ENCODE measurements around the gene GTPBP4. TPM values are rescaled to one million over a fixed set of nuclear protein-coding genes. Genes with fewer than 3 reads are reported as not detected.

The GTPBP4 gene
- total and polyA plus RNA-seq, 2 of the 8 experiments (the other 6 are each of a cell fraction or from before 2014, with no cell fraction given), result 16.9 to 98.1 TPM

DNA sequence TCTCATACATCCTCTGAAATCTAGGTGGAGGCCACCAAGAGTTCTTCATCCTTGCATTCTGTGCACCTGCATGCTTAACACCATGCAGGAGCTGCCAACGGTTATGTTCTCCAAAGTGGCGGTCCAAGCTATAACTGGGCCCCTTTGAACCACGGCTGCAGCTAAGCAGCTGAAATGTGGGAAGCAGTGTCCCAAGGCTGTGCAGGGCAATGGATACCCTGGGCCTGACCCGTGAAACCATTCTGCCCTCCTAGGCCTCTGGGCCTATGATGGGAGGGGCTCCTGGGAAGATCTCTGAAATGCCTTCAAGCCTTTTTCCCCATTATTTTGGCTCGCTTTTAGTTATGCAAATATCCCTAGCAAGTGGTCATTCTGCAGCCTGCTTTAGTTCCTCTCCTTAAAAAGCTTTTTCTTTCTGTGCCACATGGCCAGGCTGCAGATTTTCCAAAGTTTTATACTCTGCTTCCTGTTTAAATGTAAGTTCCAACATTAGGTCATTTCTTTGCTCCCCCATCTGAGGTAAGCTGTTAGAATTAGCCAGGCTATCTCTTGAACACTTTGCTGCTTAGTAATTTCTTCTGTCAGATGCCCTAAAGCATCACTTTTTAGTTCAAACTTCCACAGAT lies 7.7 kb upstream of the GTPBP4 start:
- Histone ChIP-seq H3K27ac (ENCODE audit: low read depth, low read length) (no peak overlapping the region), H2BK12ac (ENCODE audit: low read depth, low read length) (no peak overlapping the region), H3K4ac (replicated peaks; ENCODE audit: insufficient read length, low read depth, low read length) (no peak overlapping the region), H3K36me3 (ENCODE audit: control insufficient read depth in 2 of 4, insufficient read depth in 4 of 4, low read length in 3 of 4) (peaks cover 0 to 4% (median 0%) of the 10 kb centered on the region in 4 experiments; a peak in 1 of 8 replicates), H2BK5ac (ENCODE audit: low read depth, low read length) (no peak overlapping the region), H3K14ac (ENCODE audit: insufficient read length) (no peak overlapping the region), H3K4me2 (ENCODE audit: insufficient read depth in 1 of 2, low read depth in 2 of 2, low read length in 2 of 2) (no peak overlapping the region), H4K20me1 (replicated peaks in 1 of 2; ENCODE audit: control insufficient read depth in 1 of 2, insufficient read depth in 2 of 2, low read length in 2 of 2) (no peaks in the 10 kb centered on the region), H4K5ac (ENCODE audit: insufficient read length, low read depth, low read length) (no peak overlapping the region), H3K18ac (ENCODE audit: extremely low read depth, low read length) (no peak overlapping the region), H2BK20ac (ENCODE audit: low read length) (no peak overlapping the region), H2BK15ac (ENCODE audit: low read length) (no peak overlapping the region), H2AFZ (ENCODE audit: low read length) (no peak overlapping the region), H2AK5ac (ENCODE audit: low read depth, low read length) (no peak overlapping the region), H3K27me3 (replicated peaks in 1 of 4; ENCODE audit: control insufficient read depth in 3 of 4, extremely low read depth in 1 of 4, insufficient read depth in 3 of 4, low read length in 3 of 4) (no peaks in the 10 kb centered on the region), H3K9me3 (ENCODE audit: insufficient read depth in 2 of 2, low read depth in 1 of 2, low read length in 1 of 2) (peaks cover 23 to 27% of the 10 kb centered on the region in 2 experiments), H4K8ac (ENCODE audit: extremely low read depth, insufficient read depth, low read length) (no peak overlapping the region), H3K4me3 (ENCODE audit: extremely low read depth in 1 of 4, insufficient read depth in 2 of 4, low read depth in 3 of 4, low read length in 4 of 4) (no peak overlapping the region), H3K23me2 (ENCODE audit: low read depth, low read length) (no peaks in the 10 kb centered on the region), H3K56ac (replicated peaks; ENCODE audit: insufficient read length, low read depth, low read length) (no peak overlapping the region), H3K9ac (replicated peaks in 1 of 4; ENCODE audit: extremely low read depth in 1 of 4, low read depth in 3 of 4, low read length in 3 of 4) (no peak overlapping the region), H3K79me1 (ENCODE audit: low read depth, low read length) (0 out of 2 replicates have a peak, but pooled peaks cover 2% of the 10 kb centered on the region), H2BK120ac (replicated peaks; ENCODE audit: low read depth, low read length) (no peak overlapping the region), H3K23ac (ENCODE audit: insufficient read length) (no peak overlapping the region), H4K91ac (replicated peaks; ENCODE audit: insufficient read length, low read length) (no peak overlapping the region), H3K79me2 (ENCODE audit: control insufficient read depth in 1 of 2, insufficient read depth in 2 of 2, low read length in 2 of 2) (no peaks in the 10 kb centered on the region), H3K4me1 (replicated peaks in 1 of 4; ENCODE audit: control insufficient read depth in 3 of 4, insufficient read depth in 4 of 4, low read length in 3 of 4) (no peaks in the 10 kb centered on the region)
- POLR2A ChIA-PET (ENCODE audit: partially characterized antibody), result interaction anchor here (1.0 to 1.4 kb wide), 4 partner anchors 8 to 80 kb away, joined by 3 to 5 read pairs (median 3); partner anchors contain the start of genes GTPBP4 and IDI1
- CTCF ChIA-PET (ENCODE audit: partially characterized antibody), result interaction anchor here (1.4 kb wide), 1 partner anchor 10 kb away, joined by 4 read pairs; no protein-coding TSS in a partner anchor
- WGBS, 2 experiments (ENCODE audit: extremely low coverage in 1 of 2, insufficient coverage in 1 of 2, insufficient read length in 1 of 2, insufficient replicate concordance in 2 of 2, low coverage in 1 of 2, low lambda C conversion rate in 2 of 2, missing lambda C conversion rate in 1 of 2), result 90% methylated on average over 5 of the region's 5 CpGs; no CpG with 5 or more reads in 1 of the 2 experiments
- DNase-seq (ENCODE audit: low read depth in 1 of 2, low spot score in 2 of 2) (no peak), FAIRE-seq (no peak)
- TF ChIP-seq CEBPB (IDR thresholded peaks at IDR 0.05; ENCODE audit: low read depth, low read length) (no peak), JUND (IDR thresholded peaks at IDR 0.05; ENCODE audit: low read length) (no peak), TAF1 (IDR thresholded peaks at IDR 0.05; ENCODE audit: low read depth, low read length) (no peak), KDM5A (IDR thresholded peaks at IDR 0.05; ENCODE audit: low read length) (no peak), BCL11A (IDR thresholded peaks at IDR 0.05; ENCODE audit: low read depth in 2 of 2, low read length in 2 of 2) (no peak), YY1 (IDR thresholded peaks at IDR 0.05; ENCODE audit: low read depth, low read length) (no peak), CBX8 (IDR thresholded peaks at IDR 0.05; ENCODE audit: borderline replicate concordance, low read depth, low read length) (no peak), NANOG (IDR thresholded peaks at IDR 0.05; ENCODE audit: insufficient read depth, low read depth, low read length, poor library complexity, severe bottlenecking) (no peak), CHD2 (IDR thresholded peaks at IDR 0.05; ENCODE audit: low read length) (no peak), KDM1A (IDR thresholded peaks at IDR 0.05; ENCODE audit: borderline replicate concordance, low read length) (no peak), POU5F1 (IDR thresholded peaks at IDR 0.05; ENCODE audit: low read depth, low read length) (no peak), CBX5 (IDR thresholded peaks at IDR 0.05; ENCODE audit: low read depth, low read length) (no peak), CTBP2 (IDR thresholded peaks at IDR 0.05; ENCODE audit: borderline replicate concordance, insufficient read depth, insufficient read length, low read length) (no peak), PHF8 (conservative IDR thresholded peaks at IDR 0.05; ENCODE audit: low read depth, low read length) (no peak)

Data from H1 (cell line).